SU-DHL-6 (cell line): ENCODE results near the gene PDIK1L.

Experiments used
- CTCF ChIP-seq: fragments of 200-600 bp; sonication (generic); IDR thresholded peaks from one replicate; pipeline ENCODE4 v1.5.1; 2017; ENCODE audit warnings: antibody characterized with exemption, mild to moderate bottlenecking, low read length, moderate library complexity; ENCODE audit not compliant: insufficient read depth, poor library complexity, severe bottlenecking
- EZH2phosphoT487 ChIP-seq: fragments of 200-600 bp; sonication (generic), shearing (Covaris generic); conservative IDR thresholded peaks from 2 replicates; pipeline ENCODE4 v1.6.1; 2018; ENCODE audit warnings: mild to moderate bottlenecking, antibody characterized with exemption, low read length, moderate library complexity, mixed read lengths

GRCh38 chr1:26169669-26170471, 58.2 kb downstream of the PDIK1L start, which contains the start of gene ZNF593:
- peak; percentile 74 for TF ChIP-seq CTCF
- no peak for TF ChIP-seq EZH2phosphoT487
